Liver (tissue), 2 donors: Measurements from ENCODE around the gene RETREG1.

Experiments used
- TF ChIP-seq, protein P1 (sequence below): IDR thresholded peaks from 2 replicates; pipeline ENCODE4 v1.6.1; 2016; ENCODE audit warnings: antibody characterized with exemption, mild to moderate bottlenecking
- TF ChIP-seq, protein P2 (sequence below): fragments of 150-350 bp; IDR thresholded peaks from 2 replicates; pipeline ENCODE4 v1.5.1; 2017; ENCODE audit warnings: improper control_type of control experiment, low read depth, low read length; ENCODE audit not compliant: missing input control
- donor health status: healthy.

DNA sequence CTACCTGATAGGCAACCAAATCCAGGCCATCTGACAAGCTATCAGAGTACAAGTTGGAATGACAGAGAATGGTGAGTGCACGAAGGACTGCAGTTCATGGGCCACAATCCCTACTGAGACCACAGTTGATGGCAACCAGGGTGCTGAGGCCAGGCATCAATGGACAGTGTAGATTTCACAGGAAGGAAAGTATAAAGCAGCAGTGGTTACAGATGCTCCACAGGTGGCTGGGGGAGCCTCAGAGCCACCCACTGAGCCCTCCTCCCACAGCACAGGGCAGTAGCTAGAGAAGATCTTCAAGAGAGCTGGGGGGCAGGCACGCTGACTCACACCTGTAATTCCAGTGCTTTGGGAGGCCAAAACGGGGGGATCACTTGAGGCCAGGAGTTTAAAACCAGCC, 49.4 kb downstream of the RETREG1 start:
- TF ChIP-seq, protein P1, sequence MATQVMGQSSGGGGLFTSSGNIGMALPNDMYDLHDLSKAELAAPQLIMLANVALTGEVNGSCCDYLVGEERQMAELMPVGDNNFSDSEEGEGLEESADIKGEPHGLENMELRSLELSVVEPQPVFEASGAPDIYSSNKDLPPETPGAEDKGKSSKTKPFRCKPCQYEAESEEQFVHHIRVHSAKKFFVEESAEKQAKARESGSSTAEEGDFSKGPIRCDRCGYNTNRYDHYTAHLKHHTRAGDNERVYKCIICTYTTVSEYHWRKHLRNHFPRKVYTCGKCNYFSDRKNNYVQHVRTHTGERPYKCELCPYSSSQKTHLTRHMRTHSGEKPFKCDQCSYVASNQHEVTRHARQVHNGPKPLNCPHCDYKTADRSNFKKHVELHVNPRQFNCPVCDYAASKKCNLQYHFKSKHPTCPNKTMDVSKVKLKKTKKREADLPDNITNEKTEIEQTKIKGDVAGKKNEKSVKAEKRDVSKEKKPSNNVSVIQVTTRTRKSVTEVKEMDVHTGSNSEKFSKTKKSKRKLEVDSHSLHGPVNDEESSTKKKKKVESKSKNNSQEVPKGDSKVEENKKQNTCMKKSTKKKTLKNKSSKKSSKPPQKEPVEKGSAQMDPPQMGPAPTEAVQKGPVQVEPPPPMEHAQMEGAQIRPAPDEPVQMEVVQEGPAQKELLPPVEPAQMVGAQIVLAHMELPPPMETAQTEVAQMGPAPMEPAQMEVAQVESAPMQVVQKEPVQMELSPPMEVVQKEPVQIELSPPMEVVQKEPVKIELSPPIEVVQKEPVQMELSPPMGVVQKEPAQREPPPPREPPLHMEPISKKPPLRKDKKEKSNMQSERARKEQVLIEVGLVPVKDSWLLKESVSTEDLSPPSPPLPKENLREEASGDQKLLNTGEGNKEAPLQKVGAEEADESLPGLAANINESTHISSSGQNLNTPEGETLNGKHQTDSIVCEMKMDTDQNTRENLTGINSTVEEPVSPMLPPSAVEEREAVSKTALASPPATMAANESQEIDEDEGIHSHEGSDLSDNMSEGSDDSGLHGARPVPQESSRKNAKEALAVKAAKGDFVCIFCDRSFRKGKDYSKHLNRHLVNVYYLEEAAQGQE, result no peak
- TF ChIP-seq, protein P2, sequence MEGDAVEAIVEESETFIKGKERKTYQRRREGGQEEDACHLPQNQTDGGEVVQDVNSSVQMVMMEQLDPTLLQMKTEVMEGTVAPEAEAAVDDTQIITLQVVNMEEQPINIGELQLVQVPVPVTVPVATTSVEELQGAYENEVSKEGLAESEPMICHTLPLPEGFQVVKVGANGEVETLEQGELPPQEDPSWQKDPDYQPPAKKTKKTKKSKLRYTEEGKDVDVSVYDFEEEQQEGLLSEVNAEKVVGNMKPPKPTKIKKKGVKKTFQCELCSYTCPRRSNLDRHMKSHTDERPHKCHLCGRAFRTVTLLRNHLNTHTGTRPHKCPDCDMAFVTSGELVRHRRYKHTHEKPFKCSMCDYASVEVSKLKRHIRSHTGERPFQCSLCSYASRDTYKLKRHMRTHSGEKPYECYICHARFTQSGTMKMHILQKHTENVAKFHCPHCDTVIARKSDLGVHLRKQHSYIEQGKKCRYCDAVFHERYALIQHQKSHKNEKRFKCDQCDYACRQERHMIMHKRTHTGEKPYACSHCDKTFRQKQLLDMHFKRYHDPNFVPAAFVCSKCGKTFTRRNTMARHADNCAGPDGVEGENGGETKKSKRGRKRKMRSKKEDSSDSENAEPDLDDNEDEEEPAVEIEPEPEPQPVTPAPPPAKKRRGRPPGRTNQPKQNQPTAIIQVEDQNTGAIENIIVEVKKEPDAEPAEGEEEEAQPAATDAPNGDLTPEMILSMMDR, result no peak
